Mesodermal cell (in vitro differentiated cells): Measurements from ENCODE around the gene PAM16.
"Not testable (repeated sequence)": the region's sequence is repeated elsewhere in the genome, so short reads cannot be mapped to it uniquely, and the experiment has no call there.

Source experiments
- H3K27ac ChIP-seq: 2 replicates; pipeline ENCODE4 v1.7.0; 2013; ENCODE audit warnings: mild to moderate bottlenecking, low read depth, low read length, moderate library complexity; ENCODE audit not compliant: severe bottlenecking
- H3K36me3 ChIP-seq: 2 replicates; pipeline ENCODE4 v1.7.1; 2013; ENCODE audit warnings: mild to moderate bottlenecking, low read length, moderate library complexity; ENCODE audit not compliant: control insufficient read depth, insufficient read depth
- H3K4me1 ChIP-seq: one replicate; pipeline ENCODE4 v1.7.1; 2013; ENCODE audit warnings: mild to moderate bottlenecking, low read length; ENCODE audit not compliant: insufficient read depth, control insufficient read depth, poor library complexity, severe bottlenecking
- H3K4me3 ChIP-seq: 2 replicates; pipeline ENCODE4 v1.7.0; 2013; ENCODE audit warnings: low read length, control low read depth, mild to moderate bottlenecking; ENCODE audit not compliant: insufficient read depth, poor library complexity, severe bottlenecking; ENCODE audit errors: extremely low read depth
- H3K9me3 ChIP-seq: 2 replicates; pipeline ENCODE4 v1.7.1; 2013; ENCODE audit warnings: mild to moderate bottlenecking, low read length, moderate library complexity; ENCODE audit not compliant: control insufficient read depth
- WGBS, 2 experiments: methylation state at CpG; one replicate each; pipeline ENCODE4 v1.1.5; 2013; ENCODE audit warnings: missing lambda C conversion rate in 2 of 2; ENCODE audit not compliant: insufficient coverage in 2 of 2; 5-methylcytosine and 5-hydroxymethylcytosine counted together

PAM16 gene

DNA sequence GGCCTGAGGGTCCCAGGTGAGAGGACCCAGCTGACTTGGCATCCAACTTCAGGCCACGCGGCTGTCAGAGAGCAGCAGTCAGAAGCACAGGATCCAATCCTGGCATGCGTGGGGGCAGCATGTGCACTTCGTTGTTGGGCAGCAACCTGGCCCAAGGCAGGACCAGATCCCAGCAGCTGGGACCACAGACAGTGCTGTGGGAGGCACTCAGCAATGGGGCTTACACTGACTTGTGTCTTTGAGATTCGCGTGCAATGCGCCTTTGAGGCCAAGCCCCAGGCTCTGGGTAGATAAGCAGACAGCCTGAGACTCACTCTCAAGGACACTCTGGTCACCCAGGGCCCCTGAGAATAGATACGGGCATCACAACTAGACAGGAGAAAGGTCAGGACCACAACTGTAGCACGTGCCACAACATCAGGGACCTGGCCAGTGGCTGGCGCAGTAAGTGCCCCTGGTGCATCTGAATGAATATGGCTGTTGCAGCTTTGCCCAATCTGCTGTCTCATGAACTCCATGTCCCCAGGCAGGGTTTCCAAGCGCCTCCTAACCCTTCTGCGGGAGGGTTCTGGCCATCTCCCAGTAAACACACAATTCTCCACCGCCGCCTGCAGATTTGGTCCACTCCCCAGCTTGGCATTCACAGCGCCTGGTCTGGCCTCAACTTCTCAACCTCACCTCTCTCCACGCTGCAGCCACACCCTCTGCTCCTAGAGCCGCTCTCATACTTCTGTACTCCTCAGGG is 3.2 kb downstream of the PAM16 start:
- WGBS, 2 experiments = 97% methylated on average over 17 of the region's 17 CpGs

DNA sequence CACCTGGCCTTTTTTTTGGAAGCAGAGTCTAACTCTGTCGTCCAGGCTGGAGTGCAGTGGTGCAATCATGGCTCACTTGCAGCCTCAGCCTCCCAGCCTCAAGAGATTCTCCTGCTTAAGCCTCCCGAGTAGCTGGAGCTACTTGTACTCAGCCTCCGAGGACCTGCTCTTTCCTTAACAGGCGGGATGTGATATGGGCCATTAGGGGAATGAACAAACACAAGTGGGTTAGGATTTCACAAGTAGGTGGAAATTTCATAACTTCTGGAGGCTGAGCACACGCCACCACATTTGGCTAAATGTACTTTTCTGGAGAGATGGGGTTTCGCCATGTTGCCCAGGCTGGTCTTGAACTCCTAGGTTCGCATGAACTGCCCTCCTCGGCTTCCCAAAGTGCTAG is 4.1 kb downstream of the PAM16 start:
- WGBS, 2 experiments = 89 to 92% methylated on average over 8 of the region's 8 CpGs
- H3K4me1 ChIP-seq = peaks cover 9% of the 10 kb centered on the region

More for the DNA sequence above, 3.2 kb downstream of the PAM16 start:
- Histone ChIP-seq H3K27ac (no peak overlapping the region), H3K4me3 (no peak overlapping the region), H3K9me3 (peaks cover 4% of the 10 kb centered on the region), H3K4me1 (peaks cover 9% of the 10 kb centered on the region), H3K36me3 (peaks cover 34% of the 10 kb centered on the region)

GRCh38 chr16:4345836-4346781 is 5.0 kb downstream of the PAM16 start:
- no peak overlapping the region for H3K27ac ChIP-seq
- peaks cover 35% of the 10 kb centered on the region for H3K36me3 ChIP-seq
- H3K9me3 ChIP-seq = peaks cover 4% of the 10 kb centered on the region
- H3K4me1 ChIP-seq = peaks cover 4% of the 10 kb centered on the region
- H3K4me3 ChIP-seq = no peak overlapping the region
- WGBS, 2 experiments = 97 to 99% methylated on average over 9 to 13 of the region's 14 CpGs

More for the DNA sequence above, 4.1 kb downstream of the PAM16 start:
- H3K27ac ChIP-seq = no peak overlapping the region
- peaks cover 4% of the 10 kb centered on the region for H3K9me3 ChIP-seq
- no peak overlapping the region for H3K4me3 ChIP-seq
- peaks cover 35% of the 10 kb centered on the region for H3K36me3 ChIP-seq

DNA sequence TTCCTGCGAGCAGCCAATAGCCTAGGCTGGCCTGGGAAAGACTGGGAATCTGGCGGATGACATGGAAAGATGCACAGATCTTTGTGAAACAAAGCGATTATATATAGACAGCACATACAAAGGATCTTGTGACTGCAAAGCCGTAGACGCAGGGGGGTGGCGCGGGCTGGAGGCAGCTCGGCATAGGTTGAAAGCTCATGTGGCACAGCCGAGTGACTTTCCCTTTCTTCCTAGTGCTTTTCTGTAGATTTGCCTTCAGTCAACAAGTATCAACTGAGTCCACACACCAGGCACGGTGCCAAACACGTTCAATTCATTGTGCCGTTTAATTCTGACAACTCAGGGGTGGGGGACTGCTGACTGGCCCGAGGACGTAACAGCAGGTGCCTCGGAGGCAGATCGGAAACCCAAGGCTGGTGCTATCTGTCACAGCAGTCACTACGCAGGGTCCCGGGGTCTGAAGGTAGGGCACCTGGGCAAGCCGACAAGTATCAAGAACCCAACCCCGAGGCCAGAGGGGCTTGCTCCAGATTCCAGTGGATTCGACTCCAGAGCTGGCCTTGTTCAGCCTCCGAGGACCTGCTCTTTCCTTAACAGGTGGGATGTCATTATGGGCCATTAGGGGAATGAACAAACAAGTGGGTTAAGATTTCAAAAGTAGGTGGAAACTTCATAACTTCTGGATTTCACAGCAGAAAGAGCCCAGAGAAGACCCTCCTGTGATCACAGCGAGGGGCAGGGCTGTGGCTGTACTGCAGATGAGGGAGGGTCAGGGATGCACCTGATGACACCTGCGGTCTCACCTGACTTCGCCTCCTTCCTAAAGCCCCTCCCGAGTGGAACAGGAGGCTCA is 5.9 kb downstream of the PAM16 start:
- Histone ChIP-seq H3K36me3 (peaks cover 44% of the 10 kb centered on the region), H3K27ac (no peak overlapping the region), H3K9me3 (peaks cover 4% of the 10 kb centered on the region), H3K4me3 (no peak overlapping the region), H3K4me1 (peaks cover 4% of the 10 kb centered on the region)
- 95 to 98% methylated on average over 23 to 26 of the region's 26 CpGs for WGBS, 2 experiments

DNA sequence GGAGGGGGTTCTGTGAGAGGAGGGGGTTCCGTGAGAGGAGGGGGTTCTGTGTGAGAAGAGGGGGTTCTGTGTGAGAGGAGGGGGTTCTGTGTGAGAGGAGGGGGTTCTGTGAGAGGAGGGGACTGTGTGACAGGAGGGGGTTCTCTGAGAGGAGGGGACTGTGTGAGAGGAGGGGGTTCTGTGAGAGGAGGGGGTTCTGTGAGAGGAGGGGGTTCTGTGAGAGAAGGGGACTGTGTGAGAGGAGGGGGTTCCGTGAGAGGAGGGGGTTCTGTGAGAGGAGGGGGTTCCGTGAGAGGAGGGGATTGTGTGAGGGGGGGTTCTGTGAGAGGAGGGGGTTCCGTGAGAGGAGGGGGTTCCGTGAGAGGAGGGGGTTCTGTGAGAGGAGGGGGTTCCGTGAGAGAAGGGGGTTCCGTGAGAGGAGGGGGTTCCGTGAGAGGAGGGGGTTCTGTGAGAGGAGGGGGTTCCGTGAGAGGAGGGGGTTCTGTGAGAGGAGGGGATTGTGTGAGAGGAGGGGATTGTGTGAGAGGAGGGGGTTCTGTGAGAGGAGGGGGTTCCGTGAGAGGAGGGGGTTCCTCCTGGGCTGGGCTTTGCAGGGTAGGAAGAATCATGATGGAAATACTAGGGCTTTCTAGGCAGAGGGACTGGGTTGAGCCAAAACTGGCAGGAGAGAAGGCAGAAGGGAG is 6.7 kb downstream of the PAM16 start:
- WGBS, 2 experiments = 60 to 88% methylated on average over 1 to 2 of the region's 10 CpGs
- H3K4me1 ChIP-seq, H3K4me3 ChIP-seq, H3K9me3 ChIP-seq, H3K27ac ChIP-seq: not testable (repeated sequence)
- peaks cover 47% of the 10 kb centered on the region for H3K36me3 ChIP-seq

DNA sequence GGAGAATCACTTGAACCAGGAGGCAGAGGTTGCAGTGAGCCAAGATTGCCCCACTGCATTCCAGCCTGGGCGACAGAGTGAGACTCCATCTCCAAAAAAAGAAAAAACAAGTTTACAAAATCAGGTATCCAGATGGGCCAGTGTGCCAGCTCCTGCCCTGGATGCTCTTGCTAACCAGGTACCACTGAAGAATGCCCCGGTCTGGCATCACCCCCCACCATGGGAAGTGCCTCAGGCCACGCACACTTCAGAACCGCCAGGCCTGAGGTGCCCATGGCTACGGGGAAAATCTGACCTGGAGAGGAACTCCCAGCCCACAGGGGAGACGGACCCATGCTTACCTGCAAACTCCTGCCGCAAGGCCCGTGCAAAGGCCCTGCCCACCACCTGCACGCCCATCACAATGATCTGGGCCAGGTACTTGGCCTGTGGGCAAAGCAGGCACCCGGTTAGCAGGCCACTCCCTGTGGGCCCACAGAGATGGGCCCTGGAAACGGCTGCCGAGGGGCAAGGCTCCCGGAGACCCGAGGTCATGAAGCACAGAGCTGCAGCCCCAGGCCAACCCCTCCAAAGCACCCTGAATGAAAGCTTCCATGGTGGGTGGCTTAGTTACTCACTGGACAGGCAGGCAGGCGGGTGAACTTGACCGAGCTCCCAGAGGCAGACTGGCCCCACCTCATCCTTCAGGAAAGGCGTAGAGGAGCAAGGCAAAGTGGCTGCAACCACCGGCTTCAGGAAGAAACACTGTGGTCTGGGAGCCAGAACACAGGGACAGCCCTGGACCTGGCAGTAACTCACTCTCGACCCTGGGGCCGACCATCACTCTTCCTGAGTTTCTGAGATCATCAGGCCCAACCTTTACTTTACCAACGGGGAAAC is 8.0 kb downstream of the PAM16 start:
- H3K4me1 ChIP-seq = no peaks in the 10 kb centered on the region
- H3K9me3 ChIP-seq = peaks cover 4% of the 10 kb centered on the region
- peaks cover 56% of the 10 kb centered on the region for H3K36me3 ChIP-seq
- no peak overlapping the region for H3K27ac ChIP-seq
- 94 to 98% methylated on average over 19 to 21 of the region's 21 CpGs for WGBS, 2 experiments
- no peak overlapping the region for H3K4me3 ChIP-seq

- H3K27ac ChIP-seq = no peak overlapping the region
- 98% methylated on average over 7 to 10 of the region's 13 CpGs for WGBS, 2 experiments
- H3K4me1 ChIP-seq = no peaks in the 10 kb centered on the region
- no peak overlapping the region for H3K4me3 ChIP-seq
- peaks cover 4% of the 10 kb centered on the region for H3K9me3 ChIP-seq
- H3K36me3 ChIP-seq = peaks cover 60% of the 10 kb centered on the region
Measured at GRCh38 chr16:4341250-4341649, 9.9 kb downstream of the PAM16 start.

DNA sequence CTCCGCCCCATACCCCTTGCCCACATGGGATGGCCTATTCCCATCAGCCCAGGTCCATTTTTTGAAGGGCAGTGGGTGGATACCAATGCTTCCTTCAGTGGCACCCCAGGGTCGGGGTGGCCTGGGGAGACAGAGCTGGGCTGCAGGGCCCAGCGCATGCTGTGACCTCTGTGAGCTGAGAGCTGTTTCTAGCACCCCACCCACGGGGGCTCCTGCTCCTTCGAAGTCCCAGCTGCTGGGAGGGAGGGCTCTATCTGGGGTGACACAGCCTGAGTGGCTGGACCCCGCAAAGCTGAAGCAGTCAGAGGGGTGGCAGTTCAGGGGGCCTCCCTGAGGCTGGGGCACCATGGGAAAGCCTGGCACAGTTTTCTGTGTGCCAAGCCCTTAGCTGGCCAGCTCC is 10.7 kb downstream of the PAM16 start:
- Histone ChIP-seq H3K27ac (no peak overlapping the region), H3K36me3 (peaks cover 61% of the 10 kb centered on the region), H3K4me3 (no peak overlapping the region), H3K4me1 (no peaks in the 10 kb centered on the region), H3K9me3 (peaks cover 4% of the 10 kb centered on the region)
- 93 to 97% methylated on average over 4 to 5 of the region's 6 CpGs for WGBS, 2 experiments

DNA sequence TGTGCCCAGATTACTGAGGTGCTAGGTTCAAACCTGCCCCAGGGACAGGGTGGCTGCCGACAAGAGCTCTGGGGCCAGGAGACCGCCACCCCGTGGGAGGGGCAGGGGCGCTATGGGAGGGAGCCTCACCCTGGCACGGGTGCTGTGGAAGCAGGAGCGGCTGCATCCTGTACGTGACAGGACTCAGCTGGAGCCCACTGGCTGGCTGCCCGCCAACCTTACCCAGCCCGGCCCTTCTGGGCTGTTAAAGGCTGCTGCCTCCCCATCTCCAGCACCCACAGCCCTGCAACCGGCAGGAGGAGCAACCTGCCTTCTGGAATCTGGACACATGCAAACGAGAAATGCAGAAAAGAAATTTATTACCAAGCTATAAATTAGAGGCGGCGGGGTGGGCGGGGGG is 11.2 kb downstream of the PAM16 start:
- Histone ChIP-seq H3K4me1 (no peaks in the 10 kb centered on the region), H3K9me3 (peaks cover 4% of the 10 kb centered on the region), H3K4me3 (no peak overlapping the region), H3K36me3 (peaks cover 61% of the 10 kb centered on the region), H3K27ac (peak overlapping the region; percentile 10)
- 93 to 94% methylated on average over 10 to 14 of the region's 14 CpGs for WGBS, 2 experiments
